MM.1S (cell line): ENCODE measurements around the gene NBEA.

Source experiments
- EZH2 ChIP-seq: fragments of 300-600 bp; sonication (generic); optimal IDR thresholded peaks from 2 replicates; pipeline ENCODE3; 2017; ENCODE audit warnings: low read depth, mild to moderate bottlenecking, antibody characterized with exemption, low read length, mixed read lengths
- TF ChIP-seq, protein P1 (sequence below): fragments of 300-600 bp; sonication (generic); IDR thresholded peaks from 2 replicates; pipeline ENCODE4 v1.5.1; 2016; ENCODE audit warnings: antibody characterized with exemption, low read length, mixed read lengths

DNA sequence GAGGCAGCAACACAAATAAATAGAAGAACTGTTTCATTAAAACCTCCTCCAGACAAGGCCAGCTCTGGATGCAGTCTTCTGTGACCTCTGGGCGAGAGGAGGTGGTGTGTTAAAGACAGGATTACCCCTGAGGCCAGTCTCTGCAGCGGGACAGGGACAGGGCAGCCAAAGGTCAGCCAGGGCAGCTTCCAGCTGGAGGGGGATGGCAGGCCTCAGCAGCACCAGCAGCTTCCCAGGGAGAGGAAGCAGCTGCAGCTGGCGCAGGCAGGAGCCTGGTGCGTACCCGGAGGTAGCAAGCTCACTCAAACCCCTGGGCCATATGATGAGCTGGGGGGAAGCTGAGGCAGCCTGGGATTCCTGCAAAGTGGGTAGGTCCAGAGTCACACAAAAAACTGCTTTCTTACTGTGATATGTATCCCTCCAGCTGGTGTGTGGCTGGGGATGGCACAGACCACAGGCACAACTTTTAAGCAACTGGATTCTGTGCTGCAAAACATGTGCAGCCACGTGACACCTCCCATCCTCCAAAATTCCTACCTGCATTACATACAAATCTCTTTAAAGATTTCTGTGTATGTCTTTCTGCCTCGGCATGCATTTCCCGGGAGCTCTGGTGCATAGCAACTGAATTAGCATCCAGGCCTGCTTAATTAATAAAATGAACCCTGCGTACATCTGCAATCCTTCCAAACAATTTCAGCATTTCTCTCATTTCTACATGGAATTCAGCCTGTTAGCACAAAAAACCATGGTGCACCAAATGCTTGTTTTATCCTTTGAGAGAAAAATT lies 772.7 kb downstream of the NBEA start:
- TF ChIP-seq, protein P1, sequence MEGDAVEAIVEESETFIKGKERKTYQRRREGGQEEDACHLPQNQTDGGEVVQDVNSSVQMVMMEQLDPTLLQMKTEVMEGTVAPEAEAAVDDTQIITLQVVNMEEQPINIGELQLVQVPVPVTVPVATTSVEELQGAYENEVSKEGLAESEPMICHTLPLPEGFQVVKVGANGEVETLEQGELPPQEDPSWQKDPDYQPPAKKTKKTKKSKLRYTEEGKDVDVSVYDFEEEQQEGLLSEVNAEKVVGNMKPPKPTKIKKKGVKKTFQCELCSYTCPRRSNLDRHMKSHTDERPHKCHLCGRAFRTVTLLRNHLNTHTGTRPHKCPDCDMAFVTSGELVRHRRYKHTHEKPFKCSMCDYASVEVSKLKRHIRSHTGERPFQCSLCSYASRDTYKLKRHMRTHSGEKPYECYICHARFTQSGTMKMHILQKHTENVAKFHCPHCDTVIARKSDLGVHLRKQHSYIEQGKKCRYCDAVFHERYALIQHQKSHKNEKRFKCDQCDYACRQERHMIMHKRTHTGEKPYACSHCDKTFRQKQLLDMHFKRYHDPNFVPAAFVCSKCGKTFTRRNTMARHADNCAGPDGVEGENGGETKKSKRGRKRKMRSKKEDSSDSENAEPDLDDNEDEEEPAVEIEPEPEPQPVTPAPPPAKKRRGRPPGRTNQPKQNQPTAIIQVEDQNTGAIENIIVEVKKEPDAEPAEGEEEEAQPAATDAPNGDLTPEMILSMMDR, result no peak
- no peak for TF ChIP-seq EZH2
